GM19035 (cell line): ENCODE measurements around the gene BPIFB3.

Source experiments
- ATAC-seq: cut with Tn5 transposase; IDR thresholded peaks from one replicate; pipeline ENCODE4 v1.9.1; 2021; ENCODE audit not compliant: unreplicated experiment

The BPIFB3 gene

GRCh38 chr20:33015700-33016580 is 37.8 kb upstream of the BPIFB3 start:
- no peak for ATAC-seq

- ATAC-seq = no peak
Measured at GRCh38 chr20:33016581-33017109, 37.1 kb upstream of the BPIFB3 start.

GRCh38 chr20:33017542-33017941 is 36.2 kb upstream of the BPIFB3 start:
- no peak for ATAC-seq

GRCh38 chr20:33018169-33018931 is 35.4 kb upstream of the BPIFB3 start:
- no peak for ATAC-seq

- ATAC-seq = no peak
Measured at GRCh38 chr20:33019465-33020277, 34.0 kb upstream of the BPIFB3 start.

GRCh38 chr20:33020278-33021161 is 33.2 kb upstream of the BPIFB3 start:
- ATAC-seq = no peak

- ATAC-seq = no peak
Measured at GRCh38 chr20:33021879-33022278, 31.8 kb upstream of the BPIFB3 start.

- ATAC-seq = no peak
Measured at GRCh38 chr20:33022289-33022688, 31.4 kb upstream of the BPIFB3 start.

- ATAC-seq = no peak
Measured at GRCh38 chr20:33022694-33023438, 30.8 kb upstream of the BPIFB3 start.

GRCh38 chr20:33023439-33024242 is 30.1 kb upstream of the BPIFB3 start:
- no peak for ATAC-seq

GRCh38 chr20:33024243-33024560 is 29.5 kb upstream of the BPIFB3 start:
- no peak for ATAC-seq

GRCh38 chr20:33024609-33025317 is 28.9 kb upstream of the BPIFB3 start:
- no peak for ATAC-seq

- ATAC-seq = no peak
Measured at GRCh38 chr20:33025318-33025876, 28.3 kb upstream of the BPIFB3 start.

- no peak for ATAC-seq
Measured at GRCh38 chr20:33026072-33026778, 27.5 kb upstream of the BPIFB3 start.

GRCh38 chr20:33026779-33027759 is 26.6 kb upstream of the BPIFB3 start:
- ATAC-seq = no peak
